ENCODE results near the gene RETSAT.

RETSAT gene

DNA sequence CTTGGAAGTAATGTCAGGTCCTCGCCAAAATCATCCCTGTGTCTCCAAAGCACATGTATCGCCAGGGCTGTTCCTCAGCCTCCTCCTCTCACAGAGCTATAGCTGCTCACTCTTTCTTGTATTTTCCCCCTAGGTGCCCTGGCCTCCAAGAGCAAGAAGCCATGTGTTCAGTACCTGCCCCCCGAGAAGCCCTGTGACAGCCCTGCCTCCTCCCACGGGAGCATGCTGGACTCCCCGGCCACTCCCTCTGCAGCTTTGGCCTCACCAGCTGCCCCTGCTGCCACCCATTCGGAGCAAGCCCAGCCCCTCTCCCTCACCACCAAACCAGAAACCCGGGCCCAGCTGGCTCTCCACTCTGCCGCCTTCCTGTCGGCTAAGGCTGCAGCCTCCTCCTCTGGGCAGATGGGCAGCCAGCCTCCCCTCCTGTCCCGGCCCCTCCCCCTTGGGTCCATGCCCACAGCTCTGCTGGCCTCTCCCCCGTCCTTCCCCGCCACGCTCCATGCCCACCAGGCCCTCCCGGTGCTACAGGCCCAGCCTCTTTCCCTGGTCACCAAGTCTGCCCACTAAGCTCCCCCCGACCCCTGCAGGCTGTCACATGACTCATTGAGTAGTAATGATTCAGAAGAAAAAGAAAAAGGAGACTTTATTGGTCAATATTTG lies 45.3 kb downstream of the RETSAT start:
- no peak overlapping the region for H3K27ac ChIP-seq
- TF ChIP-seq, protein P1, sequence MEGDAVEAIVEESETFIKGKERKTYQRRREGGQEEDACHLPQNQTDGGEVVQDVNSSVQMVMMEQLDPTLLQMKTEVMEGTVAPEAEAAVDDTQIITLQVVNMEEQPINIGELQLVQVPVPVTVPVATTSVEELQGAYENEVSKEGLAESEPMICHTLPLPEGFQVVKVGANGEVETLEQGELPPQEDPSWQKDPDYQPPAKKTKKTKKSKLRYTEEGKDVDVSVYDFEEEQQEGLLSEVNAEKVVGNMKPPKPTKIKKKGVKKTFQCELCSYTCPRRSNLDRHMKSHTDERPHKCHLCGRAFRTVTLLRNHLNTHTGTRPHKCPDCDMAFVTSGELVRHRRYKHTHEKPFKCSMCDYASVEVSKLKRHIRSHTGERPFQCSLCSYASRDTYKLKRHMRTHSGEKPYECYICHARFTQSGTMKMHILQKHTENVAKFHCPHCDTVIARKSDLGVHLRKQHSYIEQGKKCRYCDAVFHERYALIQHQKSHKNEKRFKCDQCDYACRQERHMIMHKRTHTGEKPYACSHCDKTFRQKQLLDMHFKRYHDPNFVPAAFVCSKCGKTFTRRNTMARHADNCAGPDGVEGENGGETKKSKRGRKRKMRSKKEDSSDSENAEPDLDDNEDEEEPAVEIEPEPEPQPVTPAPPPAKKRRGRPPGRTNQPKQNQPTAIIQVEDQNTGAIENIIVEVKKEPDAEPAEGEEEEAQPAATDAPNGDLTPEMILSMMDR (IDR thresholded peaks at IDR 0.05) = no peak
- TF ChIP-seq ZFX (IDR thresholded peaks at IDR 0.05; ENCODE audit: borderline replicate concordance) = no peak

DNA sequence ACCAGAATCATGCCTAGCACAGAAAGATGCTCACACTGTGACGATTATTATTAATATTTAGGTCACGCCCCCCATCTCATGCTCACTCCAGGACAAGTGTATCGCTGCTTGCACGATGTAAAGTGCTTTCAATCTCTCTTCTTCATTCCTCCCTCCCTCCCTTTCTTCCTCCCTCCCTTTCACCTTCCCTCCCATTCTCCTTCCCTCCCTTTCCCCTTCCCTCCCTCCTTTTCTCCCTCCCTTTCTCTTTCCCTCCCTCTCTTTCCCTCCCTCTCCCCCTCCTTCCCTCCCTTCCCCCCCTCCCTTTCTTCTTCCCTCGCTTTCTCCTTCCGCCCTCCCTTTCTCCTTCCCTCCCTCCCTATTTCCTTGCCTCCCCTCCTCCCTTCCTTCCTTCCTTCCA lies 46.1 kb downstream of the RETSAT start:
- no peak overlapping the region for H3K27ac ChIP-seq
- TF ChIP-seq, protein P1 (IDR thresholded peaks at IDR 0.05) = no peak
- TF ChIP-seq ZFX (IDR thresholded peaks at IDR 0.05; ENCODE audit: borderline replicate concordance) = no peak

DNA sequence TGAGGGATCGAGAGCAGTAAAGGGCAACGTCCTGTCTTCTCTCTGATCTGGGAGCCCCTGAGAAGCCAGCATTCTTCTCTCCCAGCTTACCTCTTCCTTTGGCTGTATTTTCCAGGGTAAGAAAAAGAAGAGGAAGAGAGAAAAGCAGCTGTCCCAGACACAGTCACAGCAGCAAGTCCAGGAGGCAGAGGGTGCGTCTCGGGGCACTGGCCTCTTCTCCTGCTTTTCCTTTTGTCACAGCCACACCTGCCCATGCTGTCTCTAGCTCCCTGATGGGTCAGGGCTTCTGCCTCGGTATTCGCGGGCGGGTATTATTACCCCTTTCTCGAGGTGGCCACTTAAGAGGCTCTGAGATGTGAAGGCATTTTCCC lies 46.8 kb downstream of the RETSAT start:
- H3K27ac ChIP-seq = no peak overlapping the region
- TF ChIP-seq ZFX (IDR thresholded peaks at IDR 0.05; ENCODE audit: borderline replicate concordance) = no peak
- TF ChIP-seq, protein P1 (IDR thresholded peaks at IDR 0.05) = no peak

DNA sequence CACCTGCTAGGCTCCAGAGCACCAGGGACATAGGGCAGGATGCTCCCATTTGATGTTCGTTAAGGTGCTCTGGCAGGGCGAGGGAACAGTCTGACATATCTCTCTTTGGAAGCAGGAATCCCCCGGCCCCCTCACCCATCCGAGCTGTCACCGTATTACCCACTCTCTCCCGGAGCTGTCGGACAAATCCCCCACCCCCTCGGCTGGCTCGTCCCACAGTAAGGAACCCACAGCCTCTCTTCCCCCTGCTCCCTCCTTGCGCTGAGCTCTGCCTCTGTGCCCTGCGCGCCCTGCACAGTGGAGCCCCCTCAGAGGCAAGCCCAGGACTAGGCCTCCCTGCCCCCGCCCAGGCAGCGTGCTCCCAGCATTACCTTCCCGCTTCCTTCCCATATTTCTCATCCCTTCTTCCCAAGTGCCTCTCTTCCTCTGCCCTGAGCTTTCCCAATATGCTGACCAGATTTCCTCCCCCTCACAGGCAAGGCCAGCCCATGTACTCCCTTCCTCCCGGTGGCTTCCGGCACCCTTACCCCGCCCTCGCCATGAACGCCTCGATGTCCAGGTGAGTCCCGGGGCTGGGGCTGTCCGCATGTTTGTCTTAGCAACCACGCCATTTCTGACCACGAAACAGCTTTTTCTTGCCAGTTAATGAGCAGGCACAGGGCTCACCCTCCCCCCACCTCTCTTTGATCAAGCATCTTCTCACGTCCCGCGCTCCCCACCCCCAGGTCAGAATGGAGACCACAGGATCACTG lies 50.4 kb downstream of the RETSAT start:
- H3K27ac ChIP-seq = no peak overlapping the region
- TF ChIP-seq, protein P1 (IDR thresholded peaks at IDR 0.05) = no peak
- TF ChIP-seq ZFX (IDR thresholded peaks at IDR 0.05; ENCODE audit: borderline replicate concordance) = no peak

DNA sequence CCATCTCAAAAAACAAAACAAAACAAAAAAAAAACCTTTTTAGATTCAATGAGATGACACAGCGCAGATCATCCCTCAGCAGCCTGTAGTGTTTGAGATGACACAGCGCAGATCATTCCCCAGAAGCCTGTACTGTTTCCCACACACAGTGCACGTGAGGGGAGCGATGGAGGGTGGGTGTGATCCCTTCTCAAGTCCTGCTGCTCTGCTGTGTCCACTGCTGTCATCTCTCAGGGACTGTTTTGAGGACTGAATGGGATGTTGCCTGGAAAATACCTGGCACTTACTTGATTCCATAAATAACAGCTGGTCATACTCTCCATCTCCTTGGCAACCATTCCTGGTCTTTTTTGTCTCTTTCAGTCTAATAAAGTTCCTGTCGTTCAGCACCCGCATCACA lies 52.2 kb downstream of the RETSAT start:
- TF ChIP-seq, protein P1 (IDR thresholded peaks at IDR 0.05) = no peak
- no peak for TF ChIP-seq ZFX (IDR thresholded peaks at IDR 0.05; ENCODE audit: borderline replicate concordance)
- no peak overlapping the region for H3K27ac ChIP-seq
